ENCODE data around the gene CR1.
"Not testable (repeated sequence)": the region's sequence is repeated elsewhere in the genome, so short reads cannot be mapped to it uniquely, and the experiment has no call there.

The CR1 gene

GRCh38 chr1:207646171-207646570, 150.2 kb downstream of the CR1 start:
- no peak for DNase-seq

DNA sequence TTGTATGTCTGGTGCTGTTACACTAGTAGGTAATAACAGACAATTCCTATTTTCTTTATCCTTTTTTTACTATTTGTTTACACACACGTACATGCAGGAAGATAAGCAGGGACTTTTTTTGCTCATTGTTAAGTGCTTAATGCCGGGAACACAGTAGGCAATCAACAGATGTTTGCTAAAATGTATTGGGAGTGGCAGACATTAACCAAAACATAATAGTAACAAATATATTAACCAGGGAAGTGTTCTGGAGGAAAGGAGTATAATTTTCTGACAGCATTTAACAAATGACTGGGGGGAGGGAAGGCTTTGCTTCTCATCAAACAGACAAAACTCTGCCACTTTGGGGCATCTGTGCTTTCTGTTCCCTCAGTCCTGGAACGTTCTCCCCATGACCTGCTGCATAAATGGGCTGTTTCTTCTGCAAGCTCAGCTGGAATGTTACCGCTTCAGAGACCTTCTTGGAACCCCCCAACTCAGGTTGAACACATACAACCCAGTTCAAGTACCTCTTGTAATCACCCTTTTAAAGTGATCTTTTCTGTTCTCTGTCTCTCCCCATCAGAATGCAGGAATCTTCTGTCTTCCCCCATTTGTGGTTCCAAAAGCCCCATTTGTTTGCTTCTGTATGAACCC, 151.1 kb downstream of the CR1 start:
- no peak for DNase-seq

- no peak for DNase-seq
Measured at GRCh38 chr1:207647671-207648333, 151.8 kb downstream of the CR1 start.

GRCh38 chr1:207648334-207649209, 152.6 kb downstream of the CR1 start:
- DNase-seq, result no peak

GRCh38 chr1:207649210-207649753, 153.3 kb downstream of the CR1 start:
- DNase-seq, result no peak

GRCh38 chr1:207649865-207650580, 154.1 kb downstream of the CR1 start:
- no peak for DNase-seq

DNA sequence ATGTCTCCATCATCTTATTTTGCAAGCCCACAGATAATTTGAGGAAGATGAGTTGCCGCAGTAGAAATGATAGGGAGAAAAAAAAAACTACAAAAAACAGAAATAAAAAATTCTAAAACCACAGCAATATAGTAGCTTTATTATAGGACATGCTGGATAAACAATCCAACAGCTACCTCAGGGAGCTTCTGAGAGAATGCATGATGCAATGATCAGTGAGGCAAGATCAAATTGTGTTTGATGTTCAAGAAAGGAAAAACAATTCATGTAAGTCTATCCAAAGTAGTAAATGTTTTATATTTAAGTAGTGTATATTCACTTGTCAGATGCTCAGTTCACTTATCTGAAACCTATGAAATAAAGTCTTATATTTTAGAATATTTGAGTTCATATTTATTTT, 155.6 kb downstream of the CR1 start:
- no peak for DNase-seq

DNA sequence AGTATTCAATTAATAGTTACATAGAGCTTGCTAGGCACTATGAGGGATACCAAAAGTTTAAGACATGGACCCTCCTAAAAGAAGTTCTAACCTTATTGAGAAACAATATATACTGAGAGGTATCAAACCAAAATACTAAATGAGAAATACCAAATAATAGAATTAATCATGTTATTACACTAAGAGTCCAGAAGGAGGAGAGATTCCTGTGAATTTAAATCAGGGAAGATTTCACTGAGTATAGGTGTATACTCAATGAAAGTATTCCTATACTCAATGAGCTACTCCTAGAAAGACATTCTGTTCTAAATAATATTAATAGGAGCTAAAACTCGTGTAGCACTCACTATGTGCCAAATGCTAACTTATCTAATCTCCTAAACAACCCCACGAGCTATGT, 158.4 kb downstream of the CR1 start:
- DNase-seq, result no peak

DNA sequence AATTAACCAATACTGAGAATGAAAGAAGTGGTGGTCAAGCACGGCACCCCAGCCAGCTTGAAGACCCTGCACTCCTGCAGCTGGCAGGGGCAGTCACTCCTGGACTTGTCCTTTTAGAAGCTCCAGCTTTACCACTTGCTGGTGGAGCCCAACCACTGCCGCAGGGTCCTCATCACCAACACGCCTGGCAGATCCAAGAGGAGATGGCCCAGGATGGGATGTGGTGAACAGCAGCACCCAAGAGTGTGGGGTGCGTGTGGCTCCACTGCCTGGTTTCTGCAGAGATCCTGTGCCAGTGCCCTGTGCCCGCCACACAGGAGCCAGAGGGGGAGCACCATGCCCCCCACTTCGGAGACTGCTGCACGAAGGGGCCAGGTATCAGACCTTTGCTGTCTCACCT, 162.5 kb downstream of the CR1 start:
- DNase-seq, result no peak

DNA sequence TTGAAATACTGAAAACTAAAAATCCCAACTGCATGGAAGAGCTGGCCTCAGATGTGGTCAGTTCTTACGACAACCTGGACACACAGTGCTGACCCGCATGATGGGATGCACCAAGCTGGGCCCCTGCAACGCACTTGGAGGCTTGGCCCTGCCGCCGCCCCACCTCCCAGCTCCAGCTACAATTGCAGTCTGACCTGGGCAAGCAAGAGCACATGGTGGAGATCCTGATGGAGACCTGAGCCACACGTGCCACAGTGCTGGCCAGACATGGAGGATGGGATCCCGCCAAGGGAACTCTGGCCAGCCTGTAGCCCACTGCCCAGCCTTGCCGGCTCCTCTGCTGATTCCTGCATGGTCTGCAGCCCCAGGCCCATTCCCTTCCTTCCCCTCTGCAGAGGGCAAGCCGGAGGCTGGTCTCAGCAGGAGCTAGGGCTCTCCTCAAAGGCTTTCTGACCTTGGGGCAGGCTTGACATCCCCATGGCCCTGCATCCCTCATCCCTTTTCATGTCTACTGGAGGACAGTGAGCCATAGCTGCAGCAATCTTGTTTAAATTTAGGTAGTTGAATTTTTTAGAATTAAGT, 163.0 kb downstream of the CR1 start:
- no peak for DNase-seq

DNA sequence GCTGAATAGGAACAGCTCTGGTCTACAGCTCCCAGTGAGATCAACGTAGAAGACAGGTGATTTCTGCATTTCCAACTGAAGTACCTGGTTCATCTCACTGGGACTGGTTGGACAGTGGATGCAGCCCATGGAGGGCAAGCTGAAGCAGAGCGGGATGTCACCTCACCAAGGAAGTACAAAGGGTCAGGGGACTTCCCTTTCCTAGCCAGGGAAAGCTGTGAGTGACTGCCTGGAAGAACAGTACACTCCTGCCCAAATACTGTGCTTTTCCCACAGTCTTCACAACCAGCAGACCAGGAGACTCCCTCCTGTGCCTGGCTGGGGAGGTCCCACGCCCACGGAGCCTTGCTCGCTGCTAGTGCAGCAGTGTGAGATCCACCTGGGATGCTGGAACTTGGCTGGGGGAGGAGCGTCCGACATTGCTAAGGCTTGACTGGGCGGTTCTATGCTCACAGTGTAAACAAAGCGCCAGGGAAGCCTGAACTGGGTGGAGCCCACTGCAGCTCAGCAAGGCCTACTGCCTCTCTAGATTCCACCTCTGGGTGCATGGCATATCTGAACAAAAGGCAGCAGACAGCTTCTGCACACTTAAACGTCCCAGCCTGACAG, 163.7 kb downstream of the CR1 start:
- DNase-seq, result no peak

GRCh38 chr1:207661420-207661819, 165.5 kb downstream of the CR1 start:
- DNase-seq, result not testable (repeated sequence)

DNA sequence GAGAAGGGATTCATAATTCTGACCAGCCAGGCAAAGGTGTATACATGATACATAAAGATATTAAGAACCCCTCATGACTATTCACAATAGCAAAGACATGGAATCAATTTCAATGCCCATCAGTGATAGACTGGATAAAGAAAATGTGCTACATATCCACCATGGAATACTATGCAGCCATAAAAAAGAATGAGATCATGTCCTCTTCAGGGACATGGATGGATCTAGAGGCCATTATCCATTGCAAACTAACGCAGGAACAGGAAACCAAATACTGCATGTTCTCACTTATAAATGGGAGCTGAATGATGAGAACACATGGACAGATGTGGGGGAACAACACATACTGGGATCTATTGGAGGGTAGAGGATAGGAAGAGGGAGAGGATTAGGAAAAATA, 170.4 kb downstream of the CR1 start:
- DNase-seq, result no peak

GRCh38 chr1:207669528-207670009, 173.6 kb downstream of the CR1 start:
- no peak for DNase-seq

GRCh38 chr1:207670192-207670591, 174.2 kb downstream of the CR1 start:
- no peak for DNase-seq

DNA sequence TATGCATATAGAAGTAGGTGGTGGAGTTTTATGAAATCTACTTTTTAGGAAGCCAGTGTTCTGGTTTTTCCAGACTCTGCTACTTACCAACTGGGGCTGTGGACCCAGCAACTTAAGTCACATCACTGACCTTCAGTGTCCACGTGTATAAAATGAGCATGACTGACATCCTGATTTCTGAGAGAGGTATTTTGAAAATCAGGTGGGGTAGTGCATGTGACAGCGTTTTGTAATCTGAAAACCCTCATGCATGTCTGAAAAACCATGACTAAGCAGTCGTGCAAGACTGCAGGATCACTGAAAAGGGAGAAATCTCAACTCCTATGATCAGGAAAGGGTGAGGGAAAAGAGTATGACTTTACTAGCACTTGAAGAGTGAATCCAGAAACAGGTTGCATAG, 175.0 kb downstream of the CR1 start:
- DNase-seq, result no peak

- no peak for DNase-seq
Measured at GRCh38 chr1:207672522-207673130, 176.7 kb downstream of the CR1 start.

GRCh38 chr1:207673399-207673798, 177.4 kb downstream of the CR1 start:
- DNase-seq, result no peak

DNA sequence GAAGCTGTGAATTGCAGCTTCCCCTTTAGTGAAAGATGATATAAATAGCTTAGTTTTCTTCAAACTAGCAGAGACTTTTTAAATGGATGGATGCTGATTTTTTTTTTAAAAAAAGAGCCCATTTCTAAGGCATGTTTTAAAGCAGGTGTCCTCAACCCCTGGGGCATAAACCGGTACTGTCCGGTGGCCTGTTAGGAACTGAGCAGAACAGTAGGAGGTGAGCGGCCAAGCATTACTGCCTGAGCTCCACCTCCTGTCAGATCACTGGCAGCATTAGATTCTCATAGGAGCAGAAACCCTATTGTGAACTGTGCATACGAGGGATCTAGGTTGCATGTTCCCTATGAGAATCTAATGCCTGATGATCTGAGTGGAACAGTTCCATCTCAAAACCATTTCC, 180.2 kb downstream of the CR1 start:
- no peak for DNase-seq

DNA sequence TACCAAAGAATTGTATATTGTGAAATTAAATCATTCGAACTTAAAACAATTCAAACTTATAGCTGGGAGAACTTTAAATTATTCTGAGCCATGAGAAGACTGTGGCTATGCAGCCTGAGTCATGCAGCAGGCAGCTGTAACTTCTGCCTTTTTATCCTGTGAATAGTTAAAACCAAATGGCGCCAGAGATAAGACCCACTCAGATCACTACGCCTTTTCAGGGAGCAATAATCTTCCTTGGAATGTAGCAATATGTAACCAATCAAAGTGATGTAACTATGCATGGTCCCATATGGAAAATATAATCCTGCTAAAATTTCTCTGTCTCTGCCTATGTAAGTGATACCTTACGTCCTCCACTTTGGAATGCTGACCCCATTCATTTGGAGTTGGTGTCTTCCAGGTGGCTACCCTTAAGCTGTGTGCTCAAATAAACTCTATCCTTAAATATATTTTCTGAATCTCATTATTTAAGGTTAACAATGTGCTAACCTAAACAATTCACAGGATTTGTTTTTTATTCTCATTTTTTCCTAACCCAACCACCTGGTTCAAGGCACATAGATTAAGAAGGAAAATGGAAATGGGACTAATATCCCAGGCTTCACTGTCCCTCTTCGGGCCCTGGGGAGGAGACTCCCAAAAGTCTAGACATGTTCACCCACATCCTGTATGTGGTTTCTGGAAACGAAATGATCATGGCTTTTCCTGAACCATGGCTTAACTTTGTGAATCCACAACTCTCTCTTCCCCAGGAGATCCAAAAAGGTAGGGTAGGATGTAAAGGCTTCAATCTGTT, 184.8 kb downstream of the CR1 start:
- DNase-seq, result not testable (repeated sequence)

Measured in activated naive CD4-positive, alpha-beta T cell treated with Interleukin-2 at 50 U/mL for 16 hours (primary cell).